ENCODE data around the gene CDKL2.

DNA sequence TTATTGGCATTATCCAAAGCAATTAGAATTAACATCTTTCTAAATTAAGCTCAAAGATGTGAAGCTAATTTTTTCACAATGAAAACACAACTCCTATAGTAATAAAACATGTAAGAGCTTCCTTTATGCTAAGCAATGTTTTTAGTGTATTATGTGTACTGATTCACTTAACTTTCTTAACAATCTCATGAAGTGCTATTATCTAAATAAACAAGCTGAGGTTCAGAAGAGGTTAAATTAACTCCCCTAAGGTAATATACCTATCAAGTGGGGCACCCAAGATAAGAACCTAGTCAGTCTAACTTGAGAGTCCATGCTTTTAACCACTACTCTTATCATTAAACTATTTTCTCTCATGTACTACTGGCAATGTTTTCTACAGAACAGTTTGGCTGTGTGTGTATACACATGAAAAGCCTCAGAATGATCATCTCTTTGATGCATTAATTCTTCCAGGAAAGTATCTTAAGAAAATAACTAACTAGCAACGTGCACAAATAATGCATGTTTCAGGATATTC is 29.2 kb upstream of the CDKL2 start:
- TF ChIP-seq, protein P1, sequence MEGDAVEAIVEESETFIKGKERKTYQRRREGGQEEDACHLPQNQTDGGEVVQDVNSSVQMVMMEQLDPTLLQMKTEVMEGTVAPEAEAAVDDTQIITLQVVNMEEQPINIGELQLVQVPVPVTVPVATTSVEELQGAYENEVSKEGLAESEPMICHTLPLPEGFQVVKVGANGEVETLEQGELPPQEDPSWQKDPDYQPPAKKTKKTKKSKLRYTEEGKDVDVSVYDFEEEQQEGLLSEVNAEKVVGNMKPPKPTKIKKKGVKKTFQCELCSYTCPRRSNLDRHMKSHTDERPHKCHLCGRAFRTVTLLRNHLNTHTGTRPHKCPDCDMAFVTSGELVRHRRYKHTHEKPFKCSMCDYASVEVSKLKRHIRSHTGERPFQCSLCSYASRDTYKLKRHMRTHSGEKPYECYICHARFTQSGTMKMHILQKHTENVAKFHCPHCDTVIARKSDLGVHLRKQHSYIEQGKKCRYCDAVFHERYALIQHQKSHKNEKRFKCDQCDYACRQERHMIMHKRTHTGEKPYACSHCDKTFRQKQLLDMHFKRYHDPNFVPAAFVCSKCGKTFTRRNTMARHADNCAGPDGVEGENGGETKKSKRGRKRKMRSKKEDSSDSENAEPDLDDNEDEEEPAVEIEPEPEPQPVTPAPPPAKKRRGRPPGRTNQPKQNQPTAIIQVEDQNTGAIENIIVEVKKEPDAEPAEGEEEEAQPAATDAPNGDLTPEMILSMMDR (IDR thresholded peaks at IDR 0.05): no peak
- no peak for TF ChIP-seq EZH2 (IDR thresholded peaks at IDR 0.05; ENCODE audit: borderline replicate concordance, insufficient read depth, low read depth, low read length, poor library complexity, severe bottlenecking)

All from B cell (primary cell).